IMR-90 (cell line): ENCODE results near the gene SNAP25. TPM values are rescaled to one million over a fixed set of nuclear protein-coding genes. Genes with fewer than 3 reads are reported as not detected.

Experiments
- ATAC-seq: fragments of 200-7000 bp; cut with Tn5 transposase; 2 replicates; pipeline ENCODE4 v1.9.1; 2020; ENCODE audit warnings: low read depth, mild to moderate bottlenecking, moderate library complexity
- BruUV-seq: library from RNA; stranded (reverse); fragments of 400-500 nt; replicated peaks from 2 replicates; lab custom pipeline; 2021; lab: Mats Ljungman, UMichigan
- CTCF ChIA-PET: fragments of 300-600 bp; formaldehyde crosslinking; extraction: SDS; loops from one replicate; lab custom pipeline; 2021; ENCODE audit warnings: antibody characterized with exemption; lab: Yijun Ruan, JAX
- POLR2A ChIA-PET: fragments of 300-600 bp; sonication (Branson Sonifier 250); formaldehyde crosslinking; loops from one replicate; lab custom pipeline; 2022; ENCODE audit warnings: antibody characterized with exemption; ENCODE audit not compliant: unreplicated experiment; lab: Charles Lee
- DNase-seq: peaks from one replicate; pipeline ENCODE4 v3.0.0; 2013
- H2AFZ ChIP-seq: replicated peaks from 2 replicates; pipeline ENCODE3; 2013; ENCODE audit warnings: low read length, mild to moderate bottlenecking; ENCODE audit not compliant: poor library complexity
- H2AK5ac ChIP-seq: 2 replicates; pipeline ENCODE4 v1.6.1; 2013; ENCODE audit warnings: low read depth, low read length, inconsistent platforms
- H2AK9ac ChIP-seq: replicated peaks from 2 replicates; pipeline ENCODE3; 2013; ENCODE audit warnings: mild to moderate bottlenecking, low read depth, low read length, moderate library complexity; ENCODE audit not compliant: poor library complexity
- H2BK120ac ChIP-seq: 2 replicates; pipeline ENCODE4 v1.6.1; 2013; ENCODE audit warnings: low read depth, low read length, inconsistent platforms
- H2BK15ac ChIP-seq: 3 replicates; pipeline ENCODE4 v1.6.1; 2013; ENCODE audit warnings: low read depth, low read length, inconsistent platforms
- H2BK20ac ChIP-seq: 2 replicates; pipeline ENCODE4 v1.6.1; 2013; ENCODE audit warnings: low read depth, mild to moderate bottlenecking, inconsistent platforms, low read length, moderate library complexity
- H2BK5ac ChIP-seq: 2 replicates; pipeline ENCODE4 v1.6.1; 2013; ENCODE audit warnings: mild to moderate bottlenecking, low read depth, low read length, inconsistent platforms; ENCODE audit not compliant: poor library complexity, severe bottlenecking
- H3K14ac ChIP-seq: replicated peaks from 2 replicates; pipeline ENCODE4 v1.6.1; 2013; ENCODE audit warnings: low read depth, low read length, inconsistent platforms
- H3K18ac ChIP-seq: 2 replicates; pipeline ENCODE4 v1.6.1; 2013; ENCODE audit warnings: low read depth, low read length, control low read depth
- H3K23ac ChIP-seq: 2 replicates; pipeline ENCODE4 v1.6.1; 2013; ENCODE audit warnings: low read depth, low read length, inconsistent platforms
- H3K27ac ChIP-seq: 2 replicates; pipeline ENCODE4 v1.5.1; 2013; ENCODE audit warnings: mild to moderate bottlenecking, control low read depth, low read length; ENCODE audit not compliant: insufficient read depth
- H3K27me3 ChIP-seq: 2 replicates; pipeline ENCODE4 v1.6.1; 2013; ENCODE audit warnings: low read length; ENCODE audit not compliant: control insufficient read depth, insufficient read depth
- H3K36me3 ChIP-seq: 2 replicates; pipeline ENCODE4 v1.6.1; 2013; ENCODE audit warnings: low read length, mixed read lengths; ENCODE audit not compliant: control insufficient read depth, insufficient read depth
- H3K4ac ChIP-seq: 2 replicates; pipeline ENCODE4 v1.6.1; 2013; ENCODE audit warnings: low read depth, low read length, inconsistent platforms
- H3K4me1 ChIP-seq: 2 replicates; pipeline ENCODE4 v1.6.1; 2013; ENCODE audit warnings: low read length, mixed read lengths; ENCODE audit not compliant: control insufficient read depth, insufficient read depth
- H3K4me2 ChIP-seq: 2 replicates; pipeline ENCODE4 v1.6.1; 2013; ENCODE audit warnings: low read depth, mild to moderate bottlenecking, control low read depth, low read length, moderate library complexity
- H3K4me3 ChIP-seq: 2 replicates; pipeline ENCODE4 v1.5.1; 2013; ENCODE audit warnings: low read depth, mild to moderate bottlenecking, control low read depth, low read length, moderate library complexity; ENCODE audit not compliant: insufficient read depth
- H3K56ac ChIP-seq: 2 replicates; pipeline ENCODE4 v1.6.1; 2013; ENCODE audit warnings: low read length, inconsistent platforms; ENCODE audit not compliant: insufficient read depth; ENCODE audit errors: extremely low read depth
- H3K79me1 ChIP-seq, 2 experiments: 2 replicates each; pipeline ENCODE4 v1.6.1; 2013; ENCODE audit warnings: low read length in 2 of 2, inconsistent platforms in 1 of 2, low read depth in 1 of 2
- H3K9ac ChIP-seq: 2 replicates; pipeline ENCODE4 v1.6.1; 2013; ENCODE audit warnings: low read depth, low read length, control low read depth
- H3K9me1 ChIP-seq: 2 replicates; pipeline ENCODE4 v1.6.1; 2013; ENCODE audit warnings: low read length, inconsistent platforms; ENCODE audit not compliant: insufficient read depth
- H3K9me3 ChIP-seq: 2 replicates; pipeline ENCODE4 v1.6.1; 2013; ENCODE audit warnings: low read length; ENCODE audit not compliant: control insufficient read depth, insufficient read depth
- H4K20me1 ChIP-seq: 2 replicates; pipeline ENCODE4 v1.6.1; 2013; ENCODE audit warnings: low read length, inconsistent platforms; ENCODE audit not compliant: insufficient read depth
- H4K5ac ChIP-seq: 2 replicates; pipeline ENCODE4 v1.6.1; 2013; ENCODE audit warnings: mild to moderate bottlenecking, low read depth, low read length, control low read depth
- H4K8ac ChIP-seq, 2 experiments: 2 replicates each; pipeline ENCODE4 v1.6.1; 2013; ENCODE audit warnings: low read depth in 2 of 2, low read length in 2 of 2, control low read depth in 1 of 2, inconsistent platforms in 1 of 2
- H4K91ac ChIP-seq: 2 replicates; pipeline ENCODE4 v1.6.1; 2013; ENCODE audit warnings: low read depth, low read length, inconsistent platforms; ENCODE audit not compliant: insufficient read depth
- BHLHE40 ChIP-seq: fragments of 150-350 bp; IDR thresholded peaks from 2 replicates; pipeline ENCODE4 v1.6.1; 2016; ENCODE audit warnings: mild to moderate bottlenecking, low read depth, low read length
- CTCF ChIP-seq: conservative IDR thresholded peaks from 2 replicates; pipeline ENCODE4 v1.5.1; 2012; ENCODE audit warnings: mild to moderate bottlenecking, low read depth, low read length, improper control_type of control experiment
- WGBS, 2 experiments: methylation state at CpG; one replicate each; pipeline versions ENCODE4 v1.1.5 to v1.1.7; 2013; ENCODE audit warnings: missing lambda C conversion rate in 2 of 2; ENCODE audit not compliant: insufficient read length in 1 of 2; ENCODE audit errors: extremely low coverage in 2 of 2; 5-methylcytosine and 5-hydroxymethylcytosine counted together
- dilution Hi-C: fragments of 300-500 bp; cut with HindIII; formaldehyde crosslinking; loops from one replicate; pipeline ENCODE4 v1.14.3; 2018; ENCODE audit warnings: low sequenced_read_pairs; ENCODE audit not compliant: unreplicated experiment
- in situ Hi-C: fragments of 300-500 bp; cut with MboI; formaldehyde crosslinking; loops from 3 replicates; pipeline ENCODE4 v1.14.3; 2019; ENCODE audit warnings: low sequenced_read_pairs, inconsistent platforms, mixed read lengths
- intact Hi-C: fragments of 100-400 bp; cut with micrococcal nuclease; formaldehyde crosslinking; loops from 2 replicates; pipeline ENCODE4 v1.10.0; 2022
- polyA plus RNA-seq, 3 experiments: library from polyadenylated mRNA; depleted of rRNA; stranded (reverse); fragments of >200 nt; gene quantifications; 2 replicates each; pipeline ENCODE4 v1.2.3, GENCODE V29; 2012; ENCODE audit warnings: low replicate concordance in 1 of 3
- total RNA-seq: library from RNA; depleted of rRNA; stranded (reverse); fragments of >200 nt; gene quantifications from 2 replicates; pipeline ENCODE4 v1.2.3, GENCODE V29; 2012

Gene SNAP25
- total and polyA plus RNA-seq, 2 of the 4 experiments (the other 2 are of a cell fraction) = 1.1 to 2.8 TPM

- Histone ChIP-seq H3K18ac (no peak overlapping the region), H4K5ac (no peak overlapping the region), H2BK15ac (no peak overlapping the region), H3K56ac (no peak overlapping the region), H3K27me3 (no peaks in the 10 kb centered on the region), H4K91ac (no peak overlapping the region), H3K4me2 (no peak overlapping the region), H4K8ac (no peak overlapping the region), H3K4ac (no peak overlapping the region), H2BK120ac (no peak overlapping the region), H3K14ac (no peak overlapping the region), H2BK20ac (no peak overlapping the region), H2AK9ac (no peak overlapping the region), H3K9ac (no peak overlapping the region), H2BK5ac (no peak overlapping the region), H2AK5ac (no peak overlapping the region), H3K9me3 (no peaks in the 10 kb centered on the region), H3K4me1 (peaks cover 1% of the 10 kb centered on the region; the same call in 1 of the 2 replicates), H2AFZ (no peak overlapping the region), H3K23ac (no peak overlapping the region), H3K27ac (no peak overlapping the region), H3K79me1 (no peaks in the 10 kb centered on the region), H3K36me3 (peaks cover 1% of the 10 kb centered on the region; the same call in 1 of the 2 replicates), H3K9me1 (no peaks in the 10 kb centered on the region), H3K4me3 (no peak overlapping the region), H4K20me1 (no peaks in the 10 kb centered on the region)
- no peak for DNase-seq
- dilution Hi-C loops (no loop called here), intact Hi-C loops (no loop called here), in situ Hi-C loops (no loop called here)
- BruUV-seq = no TSS peak
- WGBS, 2 experiments = no CpG with 5 or more reads among the region's 2 CpGs
- no peak for ATAC-seq
- CTCF ChIA-PET = no interaction called here
- POLR2A ChIA-PET = no interaction called here
- no peak for TF ChIP-seq CTCF
- no peak for TF ChIP-seq BHLHE40
Observed at GRCh38 chr20:10249822-10250221, 31.2 kb downstream of the SNAP25 start.
